WERI-Rb-1 (cell line): ENCODE data around the gene FBXL17.

Experiments used
- DNase-seq: peaks from one replicate; pipeline ENCODE4 v3.0.0-alpha.2; 2020
- H3K27ac ChIP-seq: fragments of 250-450 bp; sonication (Bioruptor Pico); 2 replicates; pipeline ENCODE4 v1.5.1; 2020; ENCODE audit warnings: mild to moderate bottlenecking, moderate library complexity
- H3K27me3 ChIP-seq: fragments of 250-450 bp; sonication (Bioruptor Pico); 2 replicates; pipeline ENCODE4 v1.5.1; 2021; ENCODE audit warnings: mild to moderate bottlenecking, low read depth, moderate library complexity; ENCODE audit not compliant: insufficient read depth, severe bottlenecking
- H3K36me3 ChIP-seq: fragments of 250-450 bp; sonication (Bioruptor Pico); 2 replicates; pipeline ENCODE4 v1.5.1; 2020; ENCODE audit warnings: mild to moderate bottlenecking, moderate library complexity
- H3K4me3 ChIP-seq: 2 replicates; pipeline ENCODE4 v1.5.1; 2011; ENCODE audit warnings: low read depth, mild to moderate bottlenecking, control low read depth, low read length
- H3K9me3 ChIP-seq: fragments of 250-450 bp; sonication (Bioruptor Pico); 2 replicates; pipeline ENCODE4 v1.5.1; 2021; ENCODE audit warnings: mild to moderate bottlenecking, moderate library complexity; ENCODE audit not compliant: severe bottlenecking
- CTCF ChIP-seq: IDR thresholded peaks from 2 replicates; pipeline ENCODE4 v1.5.1; 2011; ENCODE audit warnings: low read depth, mild to moderate bottlenecking, control low read depth, inconsistent platforms, low read length

FBXL17 gene

DNA sequence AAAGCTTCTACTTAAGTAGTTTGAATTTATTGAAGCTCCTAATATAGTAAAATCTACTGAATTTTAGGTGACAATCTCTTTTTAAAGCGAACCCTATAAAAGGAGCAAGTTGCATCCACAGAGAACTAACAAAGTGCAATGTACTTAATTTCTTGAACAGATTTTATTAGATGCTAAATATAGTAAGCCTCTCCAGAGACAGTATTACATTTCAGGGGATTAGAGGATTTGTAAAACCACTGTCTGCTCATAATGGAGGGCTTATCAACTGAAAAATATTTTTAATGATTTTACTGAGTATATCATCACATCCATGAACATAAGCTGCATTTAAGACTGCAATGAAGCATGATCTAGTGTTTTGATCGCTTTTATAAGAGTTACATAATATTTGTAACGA, 481.2 kb downstream of the FBXL17 start:
- Histone ChIP-seq H3K9me3 (peaks cover 4% of the 10 kb centered on the region), H3K27me3 (no peaks in the 10 kb centered on the region), H3K4me3 (no peak overlapping the region), H3K36me3 (no peaks in the 10 kb centered on the region), H3K27ac (peak overlapping the region; percentile 11)
- TF ChIP-seq CTCF: no peak
- DNase-seq: no peak

GRCh38 chr5:107894361-107894760, 487.5 kb downstream of the FBXL17 start:
- no peak for DNase-seq
- no peak overlapping the region for H3K4me3 ChIP-seq
- H3K36me3 ChIP-seq: no peaks in the 10 kb centered on the region
- TF ChIP-seq CTCF: no peak
- peak overlapping the region; percentile 40 for H3K27ac ChIP-seq
- H3K27me3 ChIP-seq: no peaks in the 10 kb centered on the region
- no peaks in the 10 kb centered on the region for H3K9me3 ChIP-seq

- no peak for DNase-seq
- Histone ChIP-seq H3K4me3 (no peak overlapping the region), H3K27me3 (no peaks in the 10 kb centered on the region), H3K36me3 (no peaks in the 10 kb centered on the region), H3K27ac (peak overlapping the region; percentile 40), H3K9me3 (no peaks in the 10 kb centered on the region)
- TF ChIP-seq CTCF: no peak
Measured at GRCh38 chr5:107893642-107894041, 488.3 kb downstream of the FBXL17 start.

- Histone ChIP-seq H3K27me3 (no peaks in the 10 kb centered on the region), H3K9me3 (no peaks in the 10 kb centered on the region), H3K36me3 (no peaks in the 10 kb centered on the region), H3K4me3 (no peak overlapping the region), H3K27ac (no peak overlapping the region)
- DNase-seq: no peak
- TF ChIP-seq CTCF: no peak
Measured at GRCh38 chr5:107889387-107889786, 492.5 kb downstream of the FBXL17 start.

DNA sequence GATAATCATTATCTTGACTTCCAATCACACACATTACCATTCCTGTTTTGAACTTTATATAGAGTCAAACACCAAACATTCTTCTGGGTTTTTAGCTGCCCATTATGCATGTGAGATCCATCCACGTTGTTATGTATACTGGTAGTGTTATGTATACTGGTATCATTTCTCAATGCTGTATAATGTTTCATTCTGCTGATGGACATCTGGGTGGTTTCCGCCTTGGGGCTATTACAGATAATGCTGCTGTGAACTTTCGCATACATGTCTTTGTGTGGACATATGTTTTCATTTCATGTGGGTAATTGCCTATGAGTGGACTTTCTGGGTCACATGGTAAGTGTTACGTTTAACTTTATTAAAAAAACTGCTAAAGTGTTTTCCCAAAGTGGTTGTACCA, 493.4 kb downstream of the FBXL17 start:
- Histone ChIP-seq H3K36me3 (no peaks in the 10 kb centered on the region), H3K27ac (no peak overlapping the region), H3K9me3 (no peaks in the 10 kb centered on the region), H3K4me3 (no peak overlapping the region), H3K27me3 (no peaks in the 10 kb centered on the region)
- TF ChIP-seq CTCF: no peak
- DNase-seq: no peak

GRCh38 chr5:107887166-107887943, 494.5 kb downstream of the FBXL17 start:
- no peak overlapping the region for H3K4me3 ChIP-seq
- no peak for DNase-seq
- no peaks in the 10 kb centered on the region for H3K36me3 ChIP-seq
- H3K27me3 ChIP-seq: no peaks in the 10 kb centered on the region
- no peak for TF ChIP-seq CTCF
- no peaks in the 10 kb centered on the region for H3K9me3 ChIP-seq
- H3K27ac ChIP-seq: no peak overlapping the region
